ENCODE data around the gene GLIS2. TPM values are rescaled to one million over a fixed set of nuclear protein-coding genes. Genes with fewer than 3 reads are reported as not detected.

GLIS2 gene
- total RNA-seq, 1 donor from 2014 or later = 16.5 TPM

GRCh38 chr16:4301968-4302367 lies 13.9 kb upstream of the GLIS2 start:
- H3K4me1 Mint-ChIP-seq (ENCODE audit: low read depth, unreplicated experiment) = peaks cover 38% of the 10 kb centered on the region
- peaks cover 18% of the 10 kb centered on the region for H3K27me3 Mint-ChIP-seq (ENCODE audit: unreplicated experiment)
- DNase-seq = no peak
- H3K9me3 Mint-ChIP-seq (ENCODE audit: unreplicated experiment) = peaks cover 29% of the 10 kb centered on the region
- H3K36me3 Mint-ChIP-seq (ENCODE audit: unreplicated experiment) = no peaks in the 10 kb centered on the region
- no peak overlapping the region for H3K4me3 Mint-ChIP-seq (ENCODE audit: unreplicated experiment)
- no peak overlapping the region for H3K27ac Mint-ChIP-seq (ENCODE audit: unreplicated experiment)
- TF ChIP-seq CTCF (IDR thresholded peaks at IDR 0.05; ENCODE audit: partially characterized antibody, unreplicated experiment) = no peak

GRCh38 chr16:4303973-4304372 lies 11.9 kb upstream of the GLIS2 start:
- TF ChIP-seq CTCF (IDR thresholded peaks at IDR 0.05; ENCODE audit: partially characterized antibody, unreplicated experiment) = no peak
- peak overlapping the region; percentile 75 for H3K4me3 Mint-ChIP-seq (ENCODE audit: unreplicated experiment)
- DNase-seq = peak; percentile 92

GRCh38 chr16:4306470-4307214 lies 9.2 kb upstream of the GLIS2 start:
- Mint-ChIP-seq H3K36me3 (ENCODE audit: unreplicated experiment) (no peaks in the 10 kb centered on the region), H3K27me3 (ENCODE audit: unreplicated experiment) (peaks cover 15% of the 10 kb centered on the region), H3K4me3 (ENCODE audit: unreplicated experiment) (peak overlapping the region; percentile 95), H3K4me1 (ENCODE audit: low read depth, unreplicated experiment) (peaks cover 31% of the 10 kb centered on the region), H3K9me3 (ENCODE audit: unreplicated experiment) (peaks cover 21% of the 10 kb centered on the region), H3K27ac (ENCODE audit: unreplicated experiment) (peak overlapping the region; percentile 95)
- TF ChIP-seq CTCF (IDR thresholded peaks at IDR 0.05; ENCODE audit: partially characterized antibody, unreplicated experiment) = no peak
- DNase-seq = peak; percentile 71

More at GRCh38 chr16:4303973-4304372, 11.9 kb upstream of the GLIS2 start:
- no peaks in the 10 kb centered on the region for H3K36me3 Mint-ChIP-seq (ENCODE audit: unreplicated experiment)
- H3K27me3 Mint-ChIP-seq (ENCODE audit: unreplicated experiment) = peaks cover 20% of the 10 kb centered on the region
- H3K4me1 Mint-ChIP-seq (ENCODE audit: low read depth, unreplicated experiment) = peaks cover 36% of the 10 kb centered on the region
- H3K9me3 Mint-ChIP-seq (ENCODE audit: unreplicated experiment) = peaks cover 27% of the 10 kb centered on the region
- peak overlapping the region; percentile 95 for H3K27ac Mint-ChIP-seq (ENCODE audit: unreplicated experiment)

GRCh38 chr16:4307215-4308037 lies 8.4 kb upstream of the GLIS2 start:
- Mint-ChIP-seq H3K4me3 (ENCODE audit: unreplicated experiment) (peak overlapping the region; percentile 95), H3K27me3 (ENCODE audit: unreplicated experiment) (peaks cover 15% of the 10 kb centered on the region), H3K36me3 (ENCODE audit: unreplicated experiment) (no peaks in the 10 kb centered on the region), H3K4me1 (ENCODE audit: low read depth, unreplicated experiment) (peaks cover 31% of the 10 kb centered on the region), H3K27ac (ENCODE audit: unreplicated experiment) (peak overlapping the region; percentile 95), H3K9me3 (ENCODE audit: unreplicated experiment) (peaks cover 21% of the 10 kb centered on the region)
- peak; percentile 93 for DNase-seq
- no peak for TF ChIP-seq CTCF (IDR thresholded peaks at IDR 0.05; ENCODE audit: partially characterized antibody, unreplicated experiment)
